Immature natural killer cell (primary cell): Measurements from ENCODE around the gene ADGRE3. TPM values are rescaled to one million over a fixed set of nuclear protein-coding genes. Genes with fewer than 3 reads are reported as not detected.

Experiments
- DNase-seq, 3 donors: peaks; one replicate each; pipeline ENCODE4 v3.0.0; 2022; ENCODE audit warnings: mixed read lengths in 1 of 3
- H3K27ac Mint-ChIP-seq, 6 donors: one replicate each; pipeline ENCODE4 v1.8.0; 2020; ENCODE audit warnings: mixed read lengths in 6 of 6, mild to moderate bottlenecking in 5 of 6, inconsistent platforms in 4 of 6, moderate library complexity in 3 of 6
- H3K27me3 Mint-ChIP-seq, 3 donors: one replicate each; pipeline ENCODE4 v1.8.0; 2020 to 2021; ENCODE audit warnings: low read depth in 3 of 3, mild to moderate bottlenecking in 3 of 3, mixed read lengths in 3 of 3, moderate library complexity in 3 of 3, inconsistent platforms in 1 of 3
- H3K36me3 Mint-ChIP-seq, 3 donors: one replicate each; pipeline ENCODE4 v1.8.0; 2020; ENCODE audit warnings: mixed read lengths in 3 of 3, inconsistent platforms in 2 of 3, mild to moderate bottlenecking in 2 of 3
- H3K4me1 Mint-ChIP-seq, 2 donors: one replicate each; pipeline ENCODE4 v1.8.0; 2020; ENCODE audit warnings: inconsistent platforms in 2 of 2, mild to moderate bottlenecking in 2 of 2, mixed read lengths in 2 of 2, moderate library complexity in 1 of 2
- H3K4me3 Mint-ChIP-seq, 5 donors: one replicate each; pipeline ENCODE4 v1.8.0; 2020; ENCODE audit warnings: mild to moderate bottlenecking in 5 of 5, mixed read lengths in 5 of 5, inconsistent platforms in 3 of 5, moderate library complexity in 3 of 5
- H3K9me3 Mint-ChIP-seq, 6 donors: one replicate each; pipeline ENCODE4 v1.8.0; 2020; ENCODE audit warnings: mild to moderate bottlenecking in 6 of 6, mixed read lengths in 6 of 6, inconsistent platforms in 4 of 6, moderate library complexity in 3 of 6
- polyA plus RNA-seq, 3 donors: library from polyadenylated mRNA; unstranded; fragments of 300-500 nt; fragmentation: Illumina TruSeq; gene quantifications; one replicate each; pipeline ENCODE4 v1.2.3, GENCODE V29; 2021

ADGRE3 gene
- polyA plus RNA-seq, 3 donors from 2014 or later, result 0.66 TPM; not detected in 2

GRCh38 chr19:14683439-14683838 is 8.8 kb upstream of the ADGRE3 start:
- DNase-seq, result no peak
- H3K9me3 Mint-ChIP-seq, result no peaks in the 10 kb centered on the region
- no peaks in the 10 kb centered on the region for H3K4me1 Mint-ChIP-seq
- H3K27me3 Mint-ChIP-seq, result peaks cover 0 to 4% (median 2%) of the 10 kb centered on the region in 3 donors
- no peak overlapping the region for H3K4me3 Mint-ChIP-seq
- H3K36me3 Mint-ChIP-seq, result no peaks in the 10 kb centered on the region
- H3K27ac Mint-ChIP-seq, result no peak overlapping the region

GRCh38 chr19:14682084-14682483 is 7.4 kb upstream of the ADGRE3 start:
- Mint-ChIP-seq H3K4me1 (no peaks in the 10 kb centered on the region), H3K4me3 (no peak overlapping the region), H3K36me3 (no peaks in the 10 kb centered on the region), H3K27me3 (peaks cover 0 to 4% (median 2%) of the 10 kb centered on the region in 3 donors), H3K27ac (no peak overlapping the region), H3K9me3 (no peaks in the 10 kb centered on the region)
- DNase-seq, result no peak

- Mint-ChIP-seq H3K4me1 (peaks cover 0 to 1% of the 10 kb centered on the region in 2 donors), H3K27ac (no peak overlapping the region), H3K4me3 (no peak overlapping the region), H3K27me3 (peaks cover 2 to 4% (median 2%) of the 10 kb centered on the region in 3 donors), H3K9me3 (no peaks in the 10 kb centered on the region), H3K36me3 (no peaks in the 10 kb centered on the region)
- DNase-seq, result no peak
These were observed 3.6 kb upstream of the ADGRE3 start for GRCh38 chr19:14678199-14678598.

GRCh38 chr19:14677464-14677863 is 2.8 kb upstream of the ADGRE3 start:
- no peaks in the 10 kb centered on the region for H3K36me3 Mint-ChIP-seq
- H3K9me3 Mint-ChIP-seq, result no peaks in the 10 kb centered on the region
- H3K27me3 Mint-ChIP-seq, result peaks cover 2 to 8% (median 3%) of the 10 kb centered on the region in 3 donors
- DNase-seq, result no peak
- no peak overlapping the region for H3K27ac Mint-ChIP-seq
- peaks cover 0 to 1% of the 10 kb centered on the region in 2 donors for H3K4me1 Mint-ChIP-seq
- no peak overlapping the region for H3K4me3 Mint-ChIP-seq

- Mint-ChIP-seq H3K9me3 (no peaks in the 10 kb centered on the region), H3K36me3 (no peaks in the 10 kb centered on the region), H3K27ac (no peak overlapping the region), H3K4me3 (no peak overlapping the region), H3K4me1 (peaks cover 0 to 1% of the 10 kb centered on the region in 2 donors), H3K27me3 (peaks cover 2 to 10% (median 3%) of the 10 kb centered on the region in 3 donors)
- no peak for DNase-seq
These were observed 2.1 kb upstream of the ADGRE3 start for GRCh38 chr19:14676762-14677161.

GRCh38 chr19:14673088-14673487 is 1.6 kb downstream of the ADGRE3 start:
- no peaks in the 10 kb centered on the region for H3K36me3 Mint-ChIP-seq
- peaks cover 11 to 12% of the 10 kb centered on the region in 2 donors for H3K4me1 Mint-ChIP-seq
- H3K4me3 Mint-ChIP-seq, result no peak overlapping the region
- H3K9me3 Mint-ChIP-seq, result peaks cover 0 to 9% (median 4%) of the 10 kb centered on the region in 6 donors
- DNase-seq, result no peak
- H3K27ac Mint-ChIP-seq, result no peak overlapping the region
- H3K27me3 Mint-ChIP-seq, result peaks cover 2 to 24% (median 4%) of the 10 kb centered on the region in 3 donors

- Mint-ChIP-seq H3K36me3 (no peaks in the 10 kb centered on the region), H3K27me3 (peaks cover 2 to 26% (median 5%) of the 10 kb centered on the region in 3 donors), H3K27ac (no peak overlapping the region), H3K4me3 (no peak overlapping the region), H3K9me3 (peaks cover 0 to 9% (median 4%) of the 10 kb centered on the region in 6 donors), H3K4me1 (peaks cover 16 to 19% of the 10 kb centered on the region in 2 donors)
- DNase-seq, result no peak
These were observed 2.3 kb downstream of the ADGRE3 start for GRCh38 chr19:14672188-14672872.

- peaks cover 0 to 9% (median 4%) of the 10 kb centered on the region in 6 donors for H3K9me3 Mint-ChIP-seq
- peaks cover 0 to 26% (median 5%) of the 10 kb centered on the region in 3 donors for H3K27me3 Mint-ChIP-seq
- H3K36me3 Mint-ChIP-seq, result no peaks in the 10 kb centered on the region
- no peak overlapping the region for H3K4me3 Mint-ChIP-seq
- peaks cover 22 to 26% of the 10 kb centered on the region in 2 donors for H3K4me1 Mint-ChIP-seq
- no peak for DNase-seq
- no peak overlapping the region for H3K27ac Mint-ChIP-seq
These were observed 4.2 kb downstream of the ADGRE3 start for GRCh38 chr19:14670408-14670807.

- Mint-ChIP-seq H3K27ac (no peak overlapping the region), H3K36me3 (no peaks in the 10 kb centered on the region), H3K4me3 (no peak overlapping the region), H3K4me1 (peaks cover 22 to 26% of the 10 kb centered on the region in 2 donors), H3K27me3 (peaks cover 0 to 24% (median 5%) of the 10 kb centered on the region in 3 donors), H3K9me3 (peaks cover 0 to 9% (median 4%) of the 10 kb centered on the region in 6 donors)
- DNase-seq, result no peak
These were observed 4.7 kb downstream of the ADGRE3 start for GRCh38 chr19:14669940-14670339.

GRCh38 chr19:14661372-14661924 is 13.2 kb downstream of the ADGRE3 start:
- Mint-ChIP-seq H3K27ac (no peak overlapping the region), H3K36me3 (no peaks in the 10 kb centered on the region), H3K27me3 (peaks cover 0 to 5% (median 0%) of the 10 kb centered on the region in 3 donors), H3K4me3 (no peak overlapping the region), H3K4me1 (no peaks in the 10 kb centered on the region), H3K9me3 (no peaks in the 10 kb centered on the region)
- no peak for DNase-seq

GRCh38 chr19:14659874-14660489 is 14.7 kb downstream of the ADGRE3 start:
- no peaks in the 10 kb centered on the region for H3K9me3 Mint-ChIP-seq
- H3K4me1 Mint-ChIP-seq, result no peaks in the 10 kb centered on the region
- H3K27me3 Mint-ChIP-seq, result peaks cover 0 to 5% (median 3%) of the 10 kb centered on the region in 3 donors
- H3K27ac Mint-ChIP-seq, result no peak overlapping the region
- H3K4me3 Mint-ChIP-seq, result no peak overlapping the region
- H3K36me3 Mint-ChIP-seq, result no peaks in the 10 kb centered on the region
- DNase-seq, result no peak

GRCh38 chr19:14655726-14656125 is 18.9 kb downstream of the ADGRE3 start:
- no peak overlapping the region for H3K27ac Mint-ChIP-seq
- no peaks in the 10 kb centered on the region for H3K36me3 Mint-ChIP-seq
- peaks cover 2 to 11% (median 8%) of the 10 kb centered on the region in 3 donors for H3K27me3 Mint-ChIP-seq
- H3K4me3 Mint-ChIP-seq, result no peak overlapping the region
- no peaks in the 10 kb centered on the region for H3K9me3 Mint-ChIP-seq
- no peak for DNase-seq
- no peaks in the 10 kb centered on the region for H3K4me1 Mint-ChIP-seq

- Mint-ChIP-seq H3K36me3 (peaks cover 0 to 4% (median 0%) of the 10 kb centered on the region in 3 donors), H3K4me1 (no peaks in the 10 kb centered on the region), H3K4me3 (no peak overlapping the region), H3K27ac (no peak overlapping the region), H3K27me3 (peaks cover 4 to 9% (median 9%) of the 10 kb centered on the region in 3 donors), H3K9me3 (no peaks in the 10 kb centered on the region)
- DNase-seq, result no peak
These were observed 19.7 kb downstream of the ADGRE3 start for GRCh38 chr19:14654786-14655560.
